Nephron (organoid): Measurements from ENCODE around the gene UBE2I.
"Not testable (repeated sequence)": the region's sequence is repeated elsewhere in the genome, so short reads cannot be mapped to it uniquely, and the experiment has no call there.

Source experiments
- H3K27ac Mint-ChIP-seq, 3 experiments: 2 replicates each; pipeline ENCODE4 v1.8.0; 2020; ENCODE audit warnings: mixed read lengths in 3 of 3, mild to moderate bottlenecking in 2 of 3, moderate library complexity in 1 of 3
- H3K27me3 Mint-ChIP-seq: 2 replicates; pipeline ENCODE4 v1.8.0; 2021; ENCODE audit warnings: low read depth, mild to moderate bottlenecking, moderate library complexity, mixed read lengths
- H3K36me3 Mint-ChIP-seq: 2 replicates; pipeline ENCODE4 v1.8.0; 2020; ENCODE audit warnings: low read depth, mixed read lengths
- H3K4me1 Mint-ChIP-seq: 2 replicates; pipeline ENCODE4 v1.8.0; 2020; ENCODE audit warnings: mixed read lengths
- H3K4me3 Mint-ChIP-seq, 3 experiments: 2 replicates each; pipeline ENCODE4 v1.8.0; 2020; ENCODE audit warnings: mild to moderate bottlenecking in 3 of 3, mixed read lengths in 3 of 3, moderate library complexity in 2 of 3
- H3K9me3 Mint-ChIP-seq: 2 replicates; pipeline ENCODE4 v1.8.0; 2020; ENCODE audit warnings: mixed read lengths
- CTCF ChIP-seq, 3 experiments: fragments of 200-600 bp; sonication (generic); IDR thresholded peaks; one replicate each; pipeline ENCODE4 v1.5.0; 2021; ENCODE audit warnings: antibody characterized with exemption in 3 of 3; ENCODE audit not compliant: unreplicated experiment in 3 of 3

Gene UBE2I

GRCh38 chr16:1293921-1294656, 15.3 kb upstream of the UBE2I start:
- no peak for TF ChIP-seq CTCF (IDR thresholded peaks at IDR 0.05; ENCODE audit: unreplicated experiment in 3 of 3)
- peaks cover 59% of the 10 kb centered on the region for H3K27me3 Mint-ChIP-seq
- H3K27ac Mint-ChIP-seq = peak overlapping the region; percentile 11 to 65 (median 60)
- no peaks in the 10 kb centered on the region for H3K9me3 Mint-ChIP-seq
- no peak overlapping the region for H3K4me3 Mint-ChIP-seq
- peaks cover 29% of the 10 kb centered on the region for H3K4me1 Mint-ChIP-seq
- no peaks in the 10 kb centered on the region for H3K36me3 Mint-ChIP-seq

DNA sequence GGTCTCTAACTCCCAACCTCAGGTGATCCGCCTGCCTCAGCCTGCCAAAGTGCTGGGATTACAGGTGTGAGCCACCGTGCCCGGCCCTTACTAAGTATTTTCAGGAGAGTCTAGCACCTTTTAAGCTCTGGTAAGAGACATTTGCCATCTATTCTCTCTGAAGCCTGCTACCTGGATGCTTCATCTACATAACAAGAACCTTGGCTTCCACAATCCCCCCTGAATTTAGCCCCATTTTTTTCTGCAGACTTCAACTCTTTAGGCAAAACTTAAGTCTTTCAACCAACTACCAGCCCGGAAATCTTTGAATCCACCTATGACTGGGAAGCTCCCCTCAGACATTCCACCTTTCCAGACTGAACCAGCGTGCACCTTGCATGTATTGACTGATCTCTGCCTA, 14.0 kb upstream of the UBE2I start:
- Mint-ChIP-seq H3K4me3 (no peak overlapping the region), H3K27ac (peak overlapping the region in 2 of 3 experiments; percentile 10), H3K36me3 (no peaks in the 10 kb centered on the region), H3K4me1 (peaks cover 33% of the 10 kb centered on the region), H3K27me3 (peaks cover 57% of the 10 kb centered on the region), H3K9me3 (no peaks in the 10 kb centered on the region)
- TF ChIP-seq CTCF (IDR thresholded peaks at IDR 0.05; ENCODE audit: unreplicated experiment in 3 of 3) = no peak

GRCh38 chr16:1296688-1297017, 12.8 kb upstream of the UBE2I start:
- H3K4me3 Mint-ChIP-seq, H3K36me3 Mint-ChIP-seq, H3K9me3 Mint-ChIP-seq: not testable (repeated sequence)
- H3K27me3 Mint-ChIP-seq = peaks cover 56% of the 10 kb centered on the region
- H3K4me1 Mint-ChIP-seq = peaks cover 27% of the 10 kb centered on the region
- peak overlapping the region; percentile 59 to 77 (median 69) for H3K27ac Mint-ChIP-seq

- Mint-ChIP-seq H3K4me1 (peaks cover 23% of the 10 kb centered on the region), H3K4me3 (peak overlapping the region in 1 of 3 experiments; percentile 1), H3K9me3 (no peaks in the 10 kb centered on the region), H3K27me3 (peaks cover 56% of the 10 kb centered on the region), H3K27ac (peak overlapping the region; percentile 59 to 77 (median 69)), H3K36me3 (no peaks in the 10 kb centered on the region)
- TF ChIP-seq CTCF (IDR thresholded peaks at IDR 0.05; ENCODE audit: unreplicated experiment in 3 of 3) = no peak
These were observed 12.3 kb upstream of the UBE2I start for GRCh38 chr16:1297018-1297696.

- Mint-ChIP-seq H3K4me1 (peaks cover 23% of the 10 kb centered on the region), H3K9me3 (no peaks in the 10 kb centered on the region), H3K36me3 (no peaks in the 10 kb centered on the region), H3K27me3 (peaks cover 57% of the 10 kb centered on the region), H3K27ac (peak overlapping the region in 2 of 3 experiments; percentile 46 to 84), H3K4me3 (peak overlapping the region in 2 of 3 experiments; percentile 25 to 35)
- TF ChIP-seq CTCF (IDR thresholded peaks at IDR 0.05; ENCODE audit: unreplicated experiment in 3 of 3) = no peak
These were observed 11.0 kb upstream of the UBE2I start for GRCh38 chr16:1298406-1298805.

DNA sequence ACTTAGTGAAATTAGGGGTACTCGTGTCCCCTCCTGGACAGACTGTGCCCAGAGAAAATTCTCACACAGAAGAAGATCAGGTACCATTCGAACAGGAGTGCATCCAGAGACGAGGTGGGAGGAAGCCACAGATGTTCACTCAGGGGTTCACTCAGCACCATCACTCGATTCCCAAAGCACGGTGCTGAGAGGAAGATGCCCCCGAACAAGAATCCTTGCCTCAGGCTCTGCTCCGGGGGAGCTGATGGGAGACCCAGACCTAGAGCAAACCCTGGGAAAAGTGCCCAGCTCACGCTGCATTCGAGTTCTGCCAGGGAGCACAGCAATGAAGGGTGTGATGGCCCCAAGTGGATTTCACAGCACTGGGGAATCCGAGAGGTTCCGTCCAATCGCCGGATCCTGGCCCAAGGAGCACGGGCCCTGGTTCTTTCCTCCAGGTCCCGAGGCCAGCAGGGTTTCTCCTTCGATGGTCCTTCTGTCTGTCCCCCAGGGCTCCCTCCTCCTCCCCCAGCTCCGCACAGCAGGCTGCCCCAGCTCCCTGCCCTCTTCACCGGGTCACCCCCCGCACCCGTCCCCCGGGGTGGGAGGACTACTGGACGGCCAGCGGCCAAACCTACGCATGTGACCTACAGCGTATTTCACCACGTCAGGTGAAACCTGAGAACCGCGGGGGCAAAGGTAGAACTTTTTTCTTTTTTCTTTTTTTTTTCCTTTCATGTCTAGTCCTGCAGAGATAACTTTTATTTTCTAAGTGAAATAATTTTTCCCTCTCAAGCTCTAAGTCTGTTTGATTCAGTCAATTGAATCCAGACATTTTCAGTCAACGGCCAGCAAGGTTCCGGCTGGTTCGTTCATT, 10.2 kb upstream of the UBE2I start:
- Mint-ChIP-seq H3K4me3 (peak overlapping the region in 2 of 3 experiments; percentile 27 to 36), H3K9me3 (no peaks in the 10 kb centered on the region), H3K36me3 (no peaks in the 10 kb centered on the region), H3K27me3 (peaks cover 55% of the 10 kb centered on the region), H3K27ac (peak overlapping the region in 2 of 3 experiments; percentile 75 to 84), H3K4me1 (peaks cover 18% of the 10 kb centered on the region)
- no peak for TF ChIP-seq CTCF (IDR thresholded peaks at IDR 0.05; ENCODE audit: unreplicated experiment in 3 of 3)
